ENCODE measurements around the gene SLC26A8.

- no peak for TF ChIP-seq CTCF (IDR thresholded peaks at IDR 0.05)
- TF ChIP-seq POLR2A (IDR thresholded peaks at IDR 0.05) = no peak
- TF ChIP-seq POLR2AphosphoS5 (IDR thresholded peaks at IDR 0.05) = no peak
Measured at GRCh38 chr6:36019167-36019566, 5.3 kb downstream of the SLC26A8 start.

Data from breast epithelium (tissue), 3 donors.